WTC11 (cell line): ENCODE results near the gene DYRK3.

Source experiments
- CTCF ChIP-seq: fragments of 200-600 bp; IDR thresholded peaks from 2 replicates; pipeline ENCODE4 v1.8.0; 2022; ENCODE audit warnings: antibody characterized with exemption
- ETV6 ChIP-seq: sonication (generic); formaldehyde crosslinking; IDR thresholded peaks from 2 replicates; pipeline ENCODE4 v1.8.1; 2022; ENCODE audit warnings: mild to moderate bottlenecking, missing genetic modification reagents
- FOXJ3 ChIP-seq: sonication (generic); formaldehyde crosslinking; IDR thresholded peaks from 2 replicates; pipeline ENCODE4 v1.9.0; 2021; ENCODE audit warnings: missing genetic modification reagents, mild to moderate bottlenecking, borderline replicate concordance
- JUN ChIP-seq: sonication (generic); formaldehyde crosslinking; IDR thresholded peaks from 2 replicates; pipeline ENCODE4 v1.8.0; 2023; ENCODE audit warnings: mild to moderate bottlenecking, missing genetic modification reagents
- MAX ChIP-seq: sonication (generic); formaldehyde crosslinking; IDR thresholded peaks from 2 replicates; pipeline ENCODE4 v1.8.0; 2022; ENCODE audit warnings: mild to moderate bottlenecking, missing genetic modification reagents
- MXD4 ChIP-seq: fragments of 250-450 bp; sonication (Bioruptor Pico); IDR thresholded peaks from 2 replicates; pipeline ENCODE4 v1.8.0; 2021; ENCODE audit warnings: mild to moderate bottlenecking, moderate library complexity, borderline replicate concordance
- NR3C1 ChIP-seq: sonication (generic); formaldehyde crosslinking; conservative IDR thresholded peaks from 2 replicates; pipeline ENCODE4 v1.8.1; 2023; ENCODE audit warnings: low read depth, mild to moderate bottlenecking, missing genetic modification reagents
- TEAD4 ChIP-seq: sonication (generic); formaldehyde crosslinking; IDR thresholded peaks from 2 replicates; pipeline ENCODE4 v1.8.0; 2022; ENCODE audit warnings: mild to moderate bottlenecking, missing genetic modification reagents
- ZNF138 ChIP-seq: sonication (generic); formaldehyde crosslinking; conservative IDR thresholded peaks from 2 replicates; pipeline ENCODE4 v1.8.1; 2022; ENCODE audit warnings: mild to moderate bottlenecking, moderate library complexity, missing genetic modification reagents

GRCh38 chr1:206651014-206651413 is 15.7 kb downstream of the DYRK3 start:
- TF ChIP-seq MAX (no peak), CTCF (no peak), TEAD4 (CRISPR knock-in tag) (no peak), FOXJ3 (CRISPR knock-in tag) (no peak), JUN (CRISPR knock-in tag) (no peak), ETV6 (CRISPR knock-in tag) (no peak), NR3C1 (no peak), ZNF138 (CRISPR knock-in tag) (no peak), MXD4 (CRISPR knock-in tag) (no peak)
